ENCODE data around the gene OR1F1. TPM values are rescaled to one million over a fixed set of nuclear protein-coding genes. Genes with fewer than 3 reads are reported as not detected.
A peak's percentile ranks its signal among the peaks of the same experiment; 100 is the strongest.

The OR1F1 gene
- polyA plus RNA-seq, 3 donors: not detected

DNA sequence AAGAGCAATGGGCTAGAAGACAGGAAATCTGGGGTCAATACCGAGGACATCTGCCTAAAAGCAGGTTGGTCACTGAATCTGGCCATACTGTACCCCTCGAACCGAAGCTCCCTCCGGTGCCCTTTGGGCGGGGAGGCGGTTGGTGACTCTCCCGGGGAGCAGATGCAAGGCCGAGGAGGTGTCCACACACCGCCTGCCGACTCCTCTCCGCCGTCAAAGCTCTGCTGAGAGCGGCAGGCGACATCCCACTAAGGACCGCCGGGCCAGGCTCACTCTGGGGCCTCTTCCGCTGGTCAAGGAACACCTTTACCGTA, 46.5 kb downstream of the OR1F1 start:
- DNase-seq (ENCODE audit: extremely low read depth in 1 of 11, low read depth in 9 of 11, low spot score in 4 of 11): no peak

DNA sequence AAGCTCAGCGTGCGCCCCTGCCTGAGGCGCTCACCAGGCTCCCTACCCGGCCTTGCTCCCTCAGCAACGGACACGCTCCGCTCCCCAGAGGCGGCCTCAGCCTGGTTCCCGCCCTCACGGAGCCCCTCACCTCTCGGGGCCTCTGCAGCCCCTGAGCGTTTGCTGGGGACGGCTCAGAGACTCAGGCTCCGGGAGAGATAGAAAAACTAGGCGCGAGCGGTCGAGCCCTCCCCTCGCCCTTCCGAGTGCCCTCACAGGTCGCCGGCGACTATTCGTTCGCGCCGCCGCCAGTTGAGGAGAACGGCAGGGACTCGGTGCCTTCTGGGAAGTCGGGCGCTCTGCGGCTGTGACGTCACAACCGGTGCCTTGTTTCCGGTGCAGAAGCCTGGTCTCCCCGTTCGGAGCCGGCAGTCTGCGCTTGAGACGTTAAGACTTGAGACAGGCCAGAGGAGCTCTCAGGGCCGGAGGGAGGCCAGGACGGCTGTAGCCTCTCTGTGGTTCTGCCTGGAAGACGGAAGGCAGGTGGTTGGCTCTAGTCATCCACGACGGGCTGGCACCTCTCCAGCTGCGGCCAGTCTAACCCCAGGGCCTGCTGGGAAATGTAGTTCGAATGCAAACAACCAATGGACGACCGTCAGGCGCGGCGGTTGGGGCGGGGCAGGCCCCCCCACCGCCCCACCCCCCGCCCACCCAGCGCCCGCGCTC, 47.0 kb downstream of the OR1F1 start, which contains the start of gene ZNF200:
TSS of gene ZNF200 (minus strand) at position 302 of the 705 bp plus-strand sequence. CDS start 1,403 bp downstream, outside the sequence.
- DNase-seq (ENCODE audit: extremely low read depth in 1 of 11, low read depth in 9 of 11, low spot score in 4 of 11): peak; percentile 89 to 95 (median 93)

DNA sequence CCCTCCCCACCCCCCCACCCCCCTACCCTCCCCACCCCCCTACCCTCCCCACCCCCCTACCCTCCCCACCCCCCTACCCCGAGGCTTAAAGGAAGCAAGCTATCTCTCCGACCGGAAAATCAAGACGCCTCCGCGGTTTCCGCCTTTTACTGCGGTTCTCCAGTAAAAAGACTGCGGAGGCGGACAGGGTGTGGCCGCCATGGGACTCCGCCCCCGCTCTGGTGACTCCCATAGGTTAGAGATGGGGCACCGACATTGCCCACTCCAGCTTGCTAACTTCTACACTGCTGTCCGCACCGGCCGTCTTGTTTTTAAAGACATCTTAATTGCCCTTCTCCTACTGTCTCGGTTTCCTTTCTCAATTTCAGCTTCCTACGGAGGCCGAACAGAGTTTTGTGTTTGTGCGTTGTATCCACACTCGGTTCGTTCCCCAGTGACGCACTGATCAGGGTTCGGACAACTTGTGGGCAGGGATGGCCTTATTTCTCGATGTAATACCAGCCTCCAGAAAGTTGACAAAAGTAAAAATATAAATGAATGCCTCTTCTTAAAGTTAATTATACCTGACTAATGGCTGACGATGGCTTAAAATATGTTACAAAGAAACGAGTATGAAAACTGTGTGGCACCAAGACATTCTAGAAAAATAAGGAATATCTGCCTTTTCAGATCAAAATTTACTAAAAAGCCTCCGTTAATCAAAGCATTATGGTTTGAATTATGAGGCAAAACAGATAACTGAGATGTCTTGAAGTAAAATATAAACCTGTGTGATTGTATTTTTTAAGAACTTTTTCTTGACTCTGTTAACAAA, 48.1 kb downstream of the OR1F1 start:
- no peak for DNase-seq (ENCODE audit: extremely low read depth in 1 of 11, low read depth in 9 of 11, low spot score in 4 of 11)

DNA sequence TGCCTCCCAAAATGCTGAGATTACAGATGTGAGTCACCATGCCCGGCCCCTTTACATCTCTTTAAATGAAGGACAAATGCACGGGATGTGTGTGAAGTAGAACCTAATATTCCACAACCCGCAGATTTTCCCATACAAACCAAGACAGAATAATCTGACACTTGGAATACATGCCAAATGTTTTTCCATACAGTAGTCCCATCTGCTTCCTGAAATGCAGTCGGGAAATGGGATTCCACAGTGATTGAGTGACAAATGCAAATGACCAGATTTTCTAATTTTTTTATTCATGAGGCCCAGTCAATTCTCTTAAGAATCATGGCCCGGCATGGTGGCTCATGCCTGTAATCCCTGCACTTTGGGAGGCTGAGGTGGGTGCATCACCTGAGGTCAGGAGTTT, 53.8 kb downstream of the OR1F1 start:
- no peak for DNase-seq (ENCODE audit: extremely low read depth in 1 of 11, low read depth in 9 of 11, low spot score in 4 of 11)

DNA sequence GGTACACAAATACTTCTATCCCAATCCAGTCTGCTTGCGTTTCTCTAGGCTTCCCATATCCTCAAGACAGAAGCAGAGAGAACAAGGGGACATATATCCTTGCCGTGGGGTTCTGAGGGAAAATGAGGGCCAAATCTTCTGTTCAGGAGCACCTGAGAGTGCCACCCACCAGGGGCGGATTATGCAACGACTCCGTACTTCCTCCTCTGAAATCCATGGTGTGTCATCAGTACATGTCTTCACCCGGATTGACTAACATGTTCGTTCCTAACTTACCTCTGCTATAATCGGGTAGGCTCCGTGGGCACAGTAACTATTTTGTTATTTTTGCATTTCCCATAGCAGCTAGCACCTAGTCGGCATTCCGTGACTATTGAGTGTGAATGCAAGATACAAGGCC, 54.7 kb downstream of the OR1F1 start:
- no peak for DNase-seq (ENCODE audit: extremely low read depth in 1 of 11, low read depth in 9 of 11, low spot score in 4 of 11)

DNA sequence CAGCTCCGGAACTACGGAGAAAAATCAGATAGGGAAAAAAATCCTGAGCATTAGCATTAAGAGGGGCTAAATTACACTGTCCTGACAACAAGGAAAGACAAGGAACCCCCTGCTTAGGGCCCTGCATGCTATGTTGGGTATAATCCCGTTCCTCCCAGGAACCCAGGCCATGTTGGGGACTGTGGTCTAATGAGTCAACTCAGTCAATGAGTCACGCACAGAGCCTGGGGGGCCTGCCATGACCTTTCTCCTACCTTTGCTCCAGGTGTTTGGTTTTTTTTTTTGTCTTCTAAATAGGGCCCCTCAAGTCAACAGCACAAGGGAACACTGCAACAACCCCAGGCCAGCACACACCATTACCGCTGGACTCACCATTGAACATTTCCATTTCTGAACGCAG, 55.9 kb downstream of the OR1F1 start:
- no peak for DNase-seq (ENCODE audit: extremely low read depth in 1 of 11, low read depth in 9 of 11, low spot score in 4 of 11)

DNA sequence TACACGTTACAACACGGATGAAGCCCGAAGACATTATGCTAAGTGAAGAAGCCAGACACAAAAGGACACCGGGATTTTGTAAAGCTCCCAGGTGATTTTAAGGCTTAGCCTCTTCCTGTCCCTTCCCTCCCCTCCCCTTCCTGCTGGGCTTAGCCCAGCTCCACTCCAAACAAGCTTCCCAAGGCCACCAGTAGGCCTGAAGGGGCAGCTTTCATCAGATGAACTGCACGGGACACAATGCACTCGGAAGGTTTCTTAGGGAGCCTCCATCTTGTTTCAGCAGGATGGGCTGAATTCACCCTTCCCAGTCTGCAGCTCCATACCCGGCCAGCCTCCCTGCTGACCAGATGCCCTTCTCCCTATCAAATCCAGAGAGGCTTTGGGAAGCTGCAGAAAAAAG, 58.0 kb downstream of the OR1F1 start:
- DNase-seq (ENCODE audit: extremely low read depth in 1 of 11, low read depth in 9 of 11, low spot score in 4 of 11): no peak

DNA sequence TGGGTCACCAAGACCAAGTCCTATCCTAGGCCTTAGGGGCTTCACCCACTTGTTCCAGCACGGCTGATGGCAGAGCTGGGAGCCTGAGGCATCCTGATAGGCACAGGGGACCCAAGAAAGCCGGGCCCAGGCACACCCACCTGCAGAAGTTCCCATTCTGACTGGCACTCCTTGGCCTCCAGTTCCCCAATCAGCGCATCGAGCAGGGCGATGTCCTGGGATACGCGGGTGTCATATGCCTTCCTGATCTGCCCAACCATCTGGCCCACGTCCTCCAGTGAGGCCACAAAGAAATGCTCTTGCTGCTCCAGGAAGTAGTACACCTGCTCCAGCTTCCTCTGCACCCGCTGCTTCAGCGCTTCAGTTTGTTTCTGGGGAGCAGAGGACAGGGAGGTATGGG, 58.9 kb downstream of the OR1F1 start:
- DNase-seq (ENCODE audit: extremely low read depth in 1 of 11, low read depth in 9 of 11, low spot score in 4 of 11): no peak

DNA sequence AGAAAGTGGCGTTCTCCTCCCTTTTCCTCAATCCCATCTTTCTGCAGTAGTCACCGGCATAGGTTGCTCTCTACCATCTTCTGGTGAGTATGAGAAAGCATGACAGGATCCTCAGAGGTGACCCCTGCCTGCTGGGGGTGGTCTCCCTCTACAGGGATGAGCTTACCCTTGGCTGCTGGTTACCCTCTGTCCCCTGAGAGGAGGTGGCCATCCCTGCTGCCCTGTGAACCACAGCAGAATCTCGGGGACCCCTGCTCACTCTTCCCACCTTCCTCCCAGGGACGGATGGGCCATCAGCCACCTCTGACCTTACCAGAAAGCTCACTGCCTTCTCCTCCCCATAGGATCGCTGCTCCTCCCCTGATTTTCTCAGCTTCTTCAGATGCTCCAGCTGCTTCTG, 60.6 kb downstream of the OR1F1 start:
- DNase-seq (ENCODE audit: extremely low read depth in 1 of 11, low read depth in 9 of 11, low spot score in 4 of 11): no peak

DNA sequence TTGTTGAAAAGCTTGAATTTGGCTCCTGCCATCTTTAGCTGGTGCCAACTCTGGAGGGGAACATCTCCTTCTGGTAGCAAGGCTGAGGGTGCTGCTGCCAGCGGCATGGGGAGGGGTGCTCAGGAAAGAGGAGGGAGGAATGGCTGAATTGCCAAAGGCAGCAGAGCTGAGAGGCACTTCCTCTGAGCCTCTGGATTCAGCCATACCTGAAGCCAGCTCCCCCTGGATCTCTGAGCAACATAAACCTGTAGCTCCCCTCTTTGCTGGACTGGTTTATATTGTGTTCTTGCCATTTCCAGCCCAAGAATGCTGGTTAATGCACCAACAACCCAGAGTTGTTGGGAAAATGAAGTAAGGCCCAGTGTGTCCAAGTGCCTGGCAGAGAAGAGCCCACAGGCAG, 61.0 kb downstream of the OR1F1 start:
- DNase-seq (ENCODE audit: extremely low read depth in 1 of 11, low read depth in 9 of 11, low spot score in 4 of 11): no peak

DNA sequence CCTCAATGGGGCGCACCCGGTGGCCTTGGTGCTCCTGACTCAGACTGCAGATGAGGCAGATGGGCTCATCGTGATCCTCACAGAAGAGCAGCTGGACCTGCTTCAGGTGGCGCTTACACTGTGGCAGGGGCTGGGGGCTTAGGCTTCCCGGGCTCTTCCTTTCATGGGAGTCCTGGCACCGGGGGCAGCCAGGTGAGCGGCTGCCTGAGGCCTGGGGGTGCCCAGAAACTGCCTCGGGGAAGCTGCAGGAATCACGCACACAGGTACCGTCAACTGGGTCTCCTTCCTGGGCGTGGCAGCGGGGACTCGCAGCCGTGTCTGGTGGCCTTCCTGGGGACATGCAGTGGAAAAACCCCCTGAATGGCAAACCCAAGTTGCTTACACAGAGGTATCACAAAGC, 61.4 kb downstream of the OR1F1 start:
- no peak for DNase-seq (ENCODE audit: extremely low read depth in 1 of 11, low read depth in 9 of 11, low spot score in 4 of 11)

DNA sequence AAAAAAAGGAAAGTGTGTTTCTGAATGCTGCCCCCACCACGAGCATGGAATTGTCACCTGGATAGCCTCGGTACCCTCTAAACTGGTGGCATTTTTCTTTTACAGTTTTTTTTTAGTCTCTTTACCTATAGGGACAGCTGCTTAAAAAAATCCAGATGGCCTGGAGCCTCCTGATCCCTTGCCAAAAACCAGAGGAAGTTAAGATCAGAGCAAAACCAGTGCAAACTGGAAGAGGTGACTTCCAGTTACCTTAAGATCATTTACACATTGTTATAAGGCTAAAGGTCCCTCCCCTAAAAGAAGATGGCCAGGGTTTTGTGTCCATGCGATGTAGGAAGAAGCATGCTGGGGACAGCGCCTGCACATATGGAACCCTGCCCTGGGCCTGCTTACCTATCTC, 65.0 kb downstream of the OR1F1 start:
- no peak for DNase-seq (ENCODE audit: extremely low read depth in 1 of 11, low read depth in 9 of 11, low spot score in 4 of 11)

DNA sequence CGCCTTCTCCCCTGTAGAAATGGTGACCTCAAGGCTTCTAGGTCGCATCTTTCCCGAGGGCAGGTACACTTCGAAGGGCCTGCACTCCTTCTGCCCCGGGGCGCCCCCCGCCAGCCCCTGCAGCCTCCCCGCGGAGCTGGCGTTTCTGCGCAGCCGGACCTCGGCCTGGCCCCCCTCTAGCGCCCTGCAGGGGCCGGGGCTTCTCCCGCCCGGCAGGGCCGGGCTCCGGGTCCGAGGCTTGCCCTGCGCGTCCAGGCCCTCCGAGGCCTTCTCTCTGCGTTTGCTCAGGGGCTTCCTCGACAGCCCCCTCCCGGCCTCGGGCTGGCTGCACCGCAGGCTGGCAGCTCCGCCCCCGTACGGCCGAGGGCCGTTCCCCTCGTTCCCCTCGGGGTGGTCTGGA, 66.3 kb downstream of the OR1F1 start:
- DNase-seq (ENCODE audit: extremely low read depth in 1 of 11, low read depth in 9 of 11, low spot score in 4 of 11): no peak

Other genes with a start within 250 kb of the OR1F1 start
- 1 to 10 TPM; 1.3 to 2.6 (median 2.0) TPM for gene KREMEN2, start 223.9 kb upstream of the OR1F1 start, polyA plus RNA-seq (ENCODE audit: insufficient read length in 3 of 3)
- gene PAQR4, start 218.9 kb upstream of the OR1F1 start, polyA plus RNA-seq (ENCODE audit: insufficient read length in 3 of 3): 10 to 100 TPM in 1 of 3 donors, 1 to 10 TPM in 2; 8.1 to 12.5 (median 8.3) TPM
- 10 to 100 TPM; 11.7 to 22.4 (median 18.8) TPM for gene PKMYT1, start 207.8 kb upstream of the OR1F1 start, polyA plus RNA-seq (ENCODE audit: insufficient read length in 3 of 3)
- 1 to 10 TPM; 1.7 to 3.2 (median 2.5) TPM for gene CLDN9, start 175.3 kb upstream of the OR1F1 start, polyA plus RNA-seq (ENCODE audit: insufficient read length in 3 of 3)
- 10 to 100 TPM; 33.8 to 42.0 (median 34.4) TPM for gene CLDN6, start 170.0 kb upstream of the OR1F1 start, polyA plus RNA-seq (ENCODE audit: insufficient read length in 3 of 3)
- gene TNFRSF12A, start 167.8 kb upstream of the OR1F1 start, polyA plus RNA-seq (ENCODE audit: insufficient read length in 3 of 3): 10 to 100 TPM in 2 of 3 donors, 1 to 10 TPM in 1; 6.7 to 17.6 (median 12.9) TPM
- gene HCFC1R1, start 164.3 kb upstream of the OR1F1 start, polyA plus RNA-seq (ENCODE audit: insufficient read length in 3 of 3): 10 to 100 TPM; 59.0 to 77.2 (median 64.2) TPM
- gene THOC6, start 164.2 kb upstream of the OR1F1 start, polyA plus RNA-seq (ENCODE audit: insufficient read length in 3 of 3): 10 to 100 TPM; 28.2 to 35.9 (median 30.5) TPM
- gene BICDL2, start 151.3 kb upstream of the OR1F1 start, polyA plus RNA-seq (ENCODE audit: insufficient read length in 3 of 3): 1 to 10 TPM; 1.0 to 2.5 (median 2.0) TPM
- 1 to 10 TPM; 1.4 to 2.9 (median 1.9) TPM for gene MMP25, start 141.6 kb upstream of the OR1F1 start, polyA plus RNA-seq (ENCODE audit: insufficient read length in 3 of 3)
- gene IL32, start 122.6 kb upstream of the OR1F1 start, polyA plus RNA-seq (ENCODE audit: insufficient read length in 3 of 3): 10 to 100 TPM; 26.8 to 38.3 (median 29.6) TPM
- gene ZSCAN10, start 88.9 kb upstream of the OR1F1 start, polyA plus RNA-seq (ENCODE audit: insufficient read length in 3 of 3): under 1 TPM in 2 of 3 donors, not detected in 1; 0.26 to 0.27 TPM
- 10 to 100 TPM; 14.2 to 18.3 (median 18.0) TPM for gene ZNF205, start 75.6 kb upstream of the OR1F1 start, polyA plus RNA-seq (ENCODE audit: insufficient read length in 3 of 3)
- 10 to 100 TPM in 2 of 3 donors, 1 to 10 TPM in 1; 8.6 to 17.5 (median 13.3) TPM for gene ZNF213, start 53.2 kb upstream of the OR1F1 start, polyA plus RNA-seq (ENCODE audit: insufficient read length in 3 of 3)
- 10 to 100 TPM; 12.4 to 15.7 (median 14.9) TPM for gene ZNF200, start 47.0 kb downstream of the OR1F1 start, polyA plus RNA-seq (ENCODE audit: insufficient read length in 3 of 3)
- gene MEFV, start 68.4 kb downstream of the OR1F1 start, polyA plus RNA-seq (ENCODE audit: insufficient read length in 3 of 3): under 1 TPM; 0.19 to 0.47 (median 0.24) TPM
- gene ZNF263, start 95.3 kb downstream of the OR1F1 start, polyA plus RNA-seq (ENCODE audit: insufficient read length in 3 of 3): 10 to 100 TPM; 46.9 to 50.4 (median 49.5) TPM
- gene TIGD7, start 117.2 kb downstream of the OR1F1 start, polyA plus RNA-seq (ENCODE audit: insufficient read length in 3 of 3): 10 to 100 TPM; 11.1 to 13.7 (median 13.5) TPM
- gene ZNF75A, start 117.3 kb downstream of the OR1F1 start, polyA plus RNA-seq (ENCODE audit: insufficient read length in 3 of 3): 10 to 100 TPM; 46.3 to 60.4 (median 59.3) TPM
- 1 to 10 TPM in 1 of 3 donors, under 1 TPM in 2; 0.59 to 1.1 (median 0.59) TPM for gene OR2C1, start 167.7 kb downstream of the OR1F1 start, polyA plus RNA-seq (ENCODE audit: insufficient read length in 3 of 3)
- 10 to 100 TPM; 15.9 to 26.4 (median 17.2) TPM for gene ZSCAN32, start 212.8 kb downstream of the OR1F1 start, polyA plus RNA-seq (ENCODE audit: insufficient read length in 3 of 3)
- gene ZNF174, start 213.0 kb downstream of the OR1F1 start, polyA plus RNA-seq (ENCODE audit: insufficient read length in 3 of 3): 10 to 100 TPM; 13.5 to 15.5 (median 15.1) TPM

Measured in renal cortex interstitium (tissue), 11 donors.